HG03097 (cell line): ENCODE results near the gene GGTLC3.
A peak's percentile ranks its signal among the peaks of the same experiment; 100 is the strongest.
"Not testable (repeated sequence)": the region's sequence is repeated elsewhere in the genome, so short reads cannot be mapped to it uniquely, and the experiment has no call there.

Experiments used
- ATAC-seq: cut with Tn5 transposase; IDR thresholded peaks from one replicate; pipeline ENCODE4 v1.9.1; 2021; ENCODE audit not compliant: unreplicated experiment, low FRiP score

Gene GGTLC3

DNA sequence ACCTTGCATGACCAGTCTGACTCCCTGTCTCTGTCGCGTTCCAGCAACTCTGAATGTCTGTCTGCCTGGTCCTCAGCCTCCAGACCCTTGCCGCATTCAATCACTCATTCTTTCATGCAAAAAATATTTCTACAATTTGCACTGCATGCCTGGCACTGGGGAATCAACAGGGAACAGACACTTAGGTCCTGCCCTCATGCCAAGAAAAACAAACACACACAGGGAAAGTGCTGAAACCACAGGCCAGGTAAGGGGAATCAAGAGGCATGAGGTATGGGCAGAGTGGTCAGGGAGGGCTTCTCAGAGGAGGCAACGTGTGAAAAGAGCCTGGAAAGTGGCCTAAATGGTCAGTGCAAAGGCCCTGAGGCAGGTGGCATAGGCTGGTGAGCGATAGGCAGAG, at the start of gene GGTLC3:
Gene GGTLC3, minus strand, starts transcription at position 101 of the 400 bp plus-strand sequence. CDS start 264 bp downstream, outside the sequence.
- not testable (repeated sequence) for ATAC-seq

DNA sequence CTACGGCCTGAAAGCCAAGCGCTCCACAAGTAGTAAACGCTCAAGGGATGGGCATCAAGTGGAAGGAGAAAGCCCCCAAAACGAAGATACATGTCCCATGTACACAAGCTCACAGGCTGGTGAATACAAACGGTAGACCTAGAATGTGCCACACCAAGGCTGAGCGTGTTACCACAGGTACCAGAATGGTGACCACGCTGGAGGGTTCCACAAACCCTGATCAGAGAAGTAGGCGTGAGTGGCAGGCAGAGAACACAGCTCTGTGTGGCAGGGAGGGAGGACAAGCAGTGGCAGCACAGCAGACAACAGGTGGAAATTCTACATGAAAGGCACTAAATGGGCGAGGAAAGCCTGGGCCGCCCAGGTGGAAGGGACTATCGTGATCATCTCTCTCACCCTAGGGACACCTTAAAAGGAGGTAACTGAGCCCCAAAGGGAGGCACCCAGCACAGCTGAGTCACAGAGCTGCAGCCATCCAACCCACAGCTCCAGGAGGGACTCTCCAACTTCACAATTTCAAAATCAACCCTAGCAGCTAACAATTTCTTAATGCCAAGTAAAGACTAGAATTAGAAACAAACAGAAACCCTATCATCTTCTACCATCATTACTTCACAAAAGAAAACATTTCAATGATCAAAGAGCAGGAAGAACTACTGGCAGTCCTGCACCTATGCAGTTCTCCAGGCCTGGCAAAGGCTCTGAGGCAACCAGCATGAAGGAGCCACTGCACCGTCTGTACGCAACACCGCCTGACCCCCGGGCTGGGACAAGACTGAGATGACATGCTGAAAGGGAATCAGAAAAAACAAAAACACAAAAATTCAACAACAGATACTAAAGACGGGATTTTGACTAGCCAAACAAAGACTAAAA, 42.4 kb upstream of the GGTLC3 start:
- not testable (repeated sequence) for ATAC-seq

DNA sequence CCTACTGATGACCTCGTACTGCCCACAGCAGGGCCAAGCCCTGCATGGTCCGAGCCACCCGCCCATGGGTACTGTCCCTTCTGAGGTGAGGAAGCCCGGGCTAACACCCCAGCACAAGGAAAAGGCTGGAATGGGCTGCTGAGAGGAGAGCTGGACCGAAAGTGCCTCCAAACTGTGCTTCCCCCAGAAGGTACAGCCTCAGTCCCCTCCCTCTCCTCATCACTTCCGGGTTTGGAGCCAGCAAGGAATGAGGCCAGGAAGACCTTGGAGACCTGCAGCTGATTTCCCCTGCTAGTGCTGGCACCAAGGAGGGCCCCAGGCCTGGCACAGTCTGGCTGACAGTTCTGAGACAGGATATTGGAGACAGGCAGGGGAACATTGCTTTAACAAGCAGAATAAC, 41.0 kb upstream of the GGTLC3 start:
- not testable (repeated sequence) for ATAC-seq

DNA sequence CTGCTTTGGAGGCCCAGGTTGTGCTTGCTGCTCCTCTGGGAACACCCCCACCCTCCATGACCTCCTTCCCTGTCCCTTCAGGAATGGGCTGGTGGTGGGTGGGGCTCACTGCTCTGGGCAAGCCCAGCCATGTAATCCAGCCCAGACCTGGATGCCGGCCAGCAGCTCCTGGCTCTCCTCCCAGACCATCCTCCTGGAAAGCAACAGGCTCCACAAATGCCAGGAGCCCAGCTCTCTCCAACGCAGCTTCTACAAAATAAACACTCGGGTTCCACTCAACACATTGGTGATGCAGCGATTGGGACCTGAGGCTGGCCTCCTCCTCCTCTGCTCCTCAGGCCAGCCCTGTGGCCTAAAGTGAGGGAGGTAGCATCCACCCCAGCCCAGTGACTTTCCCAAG, 40.6 kb upstream of the GGTLC3 start:
- ATAC-seq = not testable (repeated sequence)

DNA sequence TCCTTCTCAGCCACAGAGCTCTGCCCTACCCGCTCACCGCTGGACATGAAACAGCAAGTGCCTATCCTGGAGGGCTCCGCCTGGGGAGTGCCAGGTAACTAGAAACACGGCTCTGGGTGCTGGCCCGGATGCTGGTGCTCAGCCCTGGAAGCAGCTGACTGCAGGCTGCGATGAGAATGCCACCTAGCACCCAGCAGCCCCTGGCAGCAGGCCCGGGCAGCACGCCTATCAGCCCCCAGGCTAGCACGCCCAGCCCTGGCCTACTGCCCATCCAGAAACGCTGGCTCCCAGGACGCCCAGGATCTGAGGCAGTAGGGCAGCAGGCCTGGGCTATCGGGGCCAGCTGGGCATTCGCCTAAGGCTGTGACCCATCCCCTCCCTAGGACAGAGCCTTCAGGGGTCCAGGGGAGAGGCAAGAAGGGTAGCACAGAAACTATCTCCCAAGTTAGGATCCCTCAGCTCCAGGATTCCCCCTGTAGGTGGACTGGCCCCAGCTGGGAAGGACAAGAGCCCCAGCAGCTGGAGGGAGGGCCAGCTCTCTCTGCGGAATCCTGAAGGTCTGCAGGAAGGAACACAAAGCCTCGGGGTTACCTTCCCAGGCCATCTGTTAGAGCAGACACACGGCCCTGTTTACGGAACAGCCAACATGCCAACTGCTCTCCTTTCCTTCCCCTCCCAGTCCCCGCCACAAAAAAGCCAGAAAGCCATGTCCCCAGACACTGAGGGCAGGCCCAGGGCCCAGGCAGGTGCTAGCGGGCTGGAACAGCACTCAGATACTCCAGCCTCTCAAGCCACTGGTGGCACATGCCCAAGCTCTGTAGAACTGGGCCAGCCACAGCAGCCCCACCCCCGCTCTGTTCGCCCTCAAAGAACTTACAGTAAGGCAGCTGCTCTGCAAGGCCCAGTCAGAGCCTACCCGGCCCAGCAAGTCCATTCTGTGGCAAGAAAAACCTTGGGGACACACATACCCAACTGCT, 36.6 kb upstream of the GGTLC3 start:
- not testable (repeated sequence) for ATAC-seq

DNA sequence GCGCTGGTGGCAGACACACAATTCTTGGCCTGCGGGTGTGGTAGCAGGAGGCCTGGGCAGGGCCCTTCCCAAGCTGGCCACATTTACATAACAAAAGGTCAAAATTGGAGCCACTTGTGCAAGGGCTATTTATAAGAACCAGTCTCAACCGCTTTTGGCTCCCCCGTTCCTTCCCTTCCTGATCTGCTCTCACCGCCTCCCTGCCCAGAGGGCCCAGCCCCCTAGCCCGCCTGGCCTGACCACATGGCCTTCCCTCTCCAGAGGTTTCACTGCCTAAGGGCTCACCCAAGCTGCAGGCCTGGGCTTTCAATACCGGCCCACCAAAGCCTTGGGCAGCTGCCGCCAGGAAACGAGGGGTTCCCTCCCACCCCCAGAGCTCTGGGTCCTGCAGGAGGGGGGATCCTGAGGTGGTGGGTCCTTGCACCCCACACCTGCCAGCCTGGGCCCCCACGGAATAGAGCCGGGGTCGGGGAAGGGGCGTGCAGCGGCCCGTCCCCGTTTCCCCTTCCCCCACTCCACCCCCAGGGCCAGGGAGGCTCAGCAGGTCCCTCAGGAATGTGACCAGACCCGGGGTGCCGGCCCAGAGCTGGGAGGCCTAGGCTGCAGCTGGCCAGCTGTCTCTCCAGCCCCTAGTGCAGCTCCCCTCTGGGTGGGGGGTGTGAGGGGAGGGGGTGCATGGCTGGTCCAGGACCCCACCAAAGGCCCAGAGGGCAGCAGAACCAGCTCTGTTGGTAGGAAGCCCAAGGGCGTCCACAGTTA, 35.1 kb upstream of the GGTLC3 start:
- ATAC-seq = not testable (repeated sequence)

DNA sequence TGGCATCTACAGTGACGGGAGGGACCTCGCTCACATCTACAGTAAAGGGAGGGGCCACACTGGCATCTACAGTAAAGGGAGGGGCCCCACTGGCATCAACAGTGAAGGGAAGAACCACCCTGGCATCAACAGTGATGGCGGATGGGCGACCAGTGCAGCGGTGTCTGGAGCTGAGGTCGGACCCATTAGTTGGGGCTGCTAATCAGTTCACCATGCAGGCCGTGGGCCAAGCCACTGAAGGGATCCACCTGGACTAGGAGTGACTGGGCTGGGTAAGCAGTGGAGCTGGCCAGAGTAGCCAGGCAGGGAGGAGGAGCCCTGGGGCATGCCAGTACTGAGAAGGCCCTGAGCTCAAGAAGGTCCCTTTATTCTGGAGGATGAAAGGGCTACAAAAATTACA, 33.1 kb upstream of the GGTLC3 start:
- ATAC-seq = not testable (repeated sequence)

DNA sequence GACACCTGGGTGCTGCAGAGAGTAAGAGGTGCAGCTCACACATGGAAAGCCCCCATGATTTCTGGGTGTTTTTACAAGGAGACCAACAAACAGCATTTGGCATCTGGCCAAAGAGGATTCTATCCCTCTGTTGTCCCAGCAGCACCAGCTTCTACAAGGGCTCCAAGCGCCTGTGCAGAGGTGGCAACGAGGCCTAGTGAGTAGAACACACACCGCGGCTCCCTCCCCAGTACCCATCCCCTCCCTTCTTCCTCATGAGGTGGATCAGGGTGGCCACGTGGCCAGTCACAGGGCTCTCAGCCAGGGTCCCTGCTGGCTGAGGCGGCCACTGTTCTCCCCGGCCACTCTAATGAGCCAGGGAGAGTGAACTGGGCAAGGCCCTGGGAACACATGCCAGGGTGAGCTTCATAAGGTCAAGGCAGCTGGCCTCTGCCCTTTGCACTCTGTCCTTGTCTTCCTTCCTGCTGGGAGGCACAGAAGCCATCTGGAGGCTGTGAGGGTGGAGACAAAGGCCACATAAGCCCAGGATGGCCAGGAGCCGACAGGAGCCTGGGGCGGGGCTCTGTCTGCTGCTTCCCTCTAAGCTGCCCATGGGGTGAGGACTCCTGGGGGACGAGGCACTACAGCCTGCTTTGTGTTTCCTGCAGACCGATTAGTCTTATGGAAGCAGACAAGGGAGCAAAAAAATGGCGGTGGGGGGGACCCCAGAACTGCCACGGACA, 31.7 kb upstream of the GGTLC3 start:
- not testable (repeated sequence) for ATAC-seq

DNA sequence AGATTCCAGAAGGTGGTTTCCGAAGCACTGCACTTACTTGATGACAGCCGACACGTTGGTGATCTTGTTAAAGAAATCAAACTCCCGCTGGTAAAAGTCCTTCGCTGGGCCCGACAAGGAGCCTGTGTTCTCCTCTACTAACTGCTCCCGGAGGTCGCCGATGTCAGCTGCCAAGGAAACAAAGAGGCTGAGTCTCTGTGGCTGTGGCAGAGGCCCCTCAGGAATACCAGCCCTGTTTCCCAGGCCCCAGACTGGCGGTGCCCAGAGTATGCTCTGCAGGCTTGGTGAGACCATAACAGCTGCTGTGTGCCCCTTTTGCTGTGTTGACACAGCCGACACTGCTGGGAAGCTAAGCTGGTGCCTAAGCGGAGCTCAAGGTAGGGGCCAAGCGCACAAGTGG, 26.7 kb upstream of the GGTLC3 start:
- ATAC-seq = not testable (repeated sequence)

DNA sequence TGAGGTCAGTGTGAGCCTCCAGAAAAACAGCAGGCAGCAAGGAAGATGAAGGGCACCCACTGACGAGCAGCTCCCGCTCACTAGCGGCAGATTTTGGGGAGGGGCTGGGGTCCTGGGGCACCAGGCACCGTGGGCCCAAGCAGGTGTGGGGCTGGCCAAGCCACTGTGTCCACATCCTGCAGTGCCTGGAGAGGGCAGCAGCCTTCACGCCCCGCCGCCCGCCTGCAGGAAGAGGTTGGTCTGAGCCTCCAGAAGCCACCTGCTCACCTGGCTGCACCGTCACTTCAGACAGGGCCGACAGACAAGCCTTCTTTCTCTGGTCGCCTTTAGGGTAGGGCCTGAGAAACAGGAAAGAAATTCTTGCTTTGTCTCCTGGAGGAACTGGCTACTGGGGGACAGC, 25.4 kb upstream of the GGTLC3 start:
- not testable (repeated sequence) for ATAC-seq

DNA sequence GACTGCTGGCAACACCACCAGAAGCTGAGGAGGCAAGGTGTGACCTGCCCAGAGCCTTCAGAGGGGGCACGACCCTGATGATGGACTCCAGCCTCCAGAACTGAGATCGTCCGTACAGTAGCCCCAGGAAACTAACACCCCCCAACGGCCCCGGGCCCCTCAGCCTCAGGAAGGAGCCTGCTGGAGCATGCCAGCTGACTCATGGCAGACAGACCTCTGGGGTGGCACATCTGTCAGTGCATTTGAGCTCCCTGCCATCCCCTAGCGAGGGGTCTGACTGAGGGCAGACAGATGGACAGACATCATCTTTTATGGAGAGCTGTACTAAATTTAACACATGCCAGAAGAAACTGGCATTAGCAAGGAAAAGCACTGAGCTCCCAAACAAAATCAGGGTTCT, 22.0 kb upstream of the GGTLC3 start:
- not testable (repeated sequence) for ATAC-seq

DNA sequence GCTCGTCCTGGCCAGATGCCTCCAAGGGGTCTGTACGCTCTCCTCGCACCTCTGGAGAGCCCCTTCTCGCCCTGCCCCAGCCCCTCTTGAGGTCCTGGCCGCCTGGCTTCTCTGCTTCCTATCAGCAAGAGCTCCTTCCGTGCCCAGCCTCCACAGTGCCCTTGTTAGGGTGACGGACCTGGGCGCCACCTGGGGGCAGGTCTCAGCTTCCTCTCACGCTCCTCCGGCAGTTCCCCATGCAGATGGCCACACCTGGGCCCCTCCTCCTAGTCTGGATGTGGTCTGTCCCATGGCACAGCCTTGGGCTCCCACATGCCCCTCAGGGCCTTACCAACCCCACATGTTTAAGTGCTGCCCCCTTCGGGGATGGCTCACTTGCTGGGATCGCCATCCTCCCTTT, 16.4 kb upstream of the GGTLC3 start:
- not testable (repeated sequence) for ATAC-seq

DNA sequence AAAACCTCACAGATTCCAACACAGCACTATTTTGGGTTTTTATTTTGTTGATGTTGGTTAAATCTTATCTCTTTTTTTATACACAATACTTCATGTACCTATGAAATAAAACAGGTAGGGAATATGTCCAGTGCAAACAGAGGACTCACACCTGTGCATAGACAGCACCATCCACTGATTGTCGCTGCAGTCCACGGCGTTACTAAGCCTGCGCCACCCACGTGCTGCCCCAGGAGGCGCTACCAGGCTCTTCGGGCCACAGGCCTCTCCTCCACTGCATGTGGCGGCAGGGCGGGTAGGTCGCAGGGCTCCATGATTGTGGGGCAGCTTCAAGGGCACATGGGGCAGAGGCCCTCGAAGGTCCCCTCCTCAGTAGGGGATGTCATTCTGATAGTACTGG, 15.7 kb upstream of the GGTLC3 start:
- ATAC-seq = not testable (repeated sequence)

DNA sequence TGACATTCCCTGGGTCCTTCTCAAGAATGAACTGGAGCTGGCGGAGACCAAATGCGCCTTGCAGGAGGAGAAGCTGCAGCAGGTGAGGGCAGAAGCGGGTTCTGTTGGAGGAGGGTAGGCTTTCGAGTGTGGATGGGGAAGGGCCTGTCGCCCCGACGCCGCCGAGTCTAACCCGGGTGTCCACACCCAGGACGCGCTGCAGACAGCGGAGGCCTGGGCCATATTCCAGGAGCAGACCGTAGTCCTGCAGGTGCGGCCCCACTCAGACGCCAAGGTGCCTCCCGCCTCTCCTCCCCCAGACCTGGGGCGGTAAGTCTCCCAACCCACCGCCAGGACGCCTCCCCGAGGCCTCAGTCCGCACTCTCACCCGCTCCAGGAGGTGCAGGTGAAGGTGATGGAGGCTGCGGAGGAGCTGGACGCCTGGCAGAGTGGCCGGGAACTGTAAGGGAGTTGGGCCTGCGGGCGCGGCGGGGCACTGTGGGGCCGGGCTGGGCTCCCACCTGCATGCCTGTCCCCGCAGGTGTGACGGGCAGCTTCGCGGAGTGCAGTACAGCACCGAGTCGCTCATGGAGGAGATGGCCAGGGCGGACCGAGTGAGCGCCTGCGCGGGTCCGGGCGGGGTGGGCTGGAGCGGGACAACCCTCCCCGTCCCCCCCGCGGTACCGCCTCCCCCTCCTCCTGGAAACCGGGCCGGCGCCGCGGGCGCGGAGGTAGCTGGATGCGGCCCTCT, 11.6 kb upstream of the GGTLC3 start:
- peak; percentile 10 for ATAC-seq

DNA sequence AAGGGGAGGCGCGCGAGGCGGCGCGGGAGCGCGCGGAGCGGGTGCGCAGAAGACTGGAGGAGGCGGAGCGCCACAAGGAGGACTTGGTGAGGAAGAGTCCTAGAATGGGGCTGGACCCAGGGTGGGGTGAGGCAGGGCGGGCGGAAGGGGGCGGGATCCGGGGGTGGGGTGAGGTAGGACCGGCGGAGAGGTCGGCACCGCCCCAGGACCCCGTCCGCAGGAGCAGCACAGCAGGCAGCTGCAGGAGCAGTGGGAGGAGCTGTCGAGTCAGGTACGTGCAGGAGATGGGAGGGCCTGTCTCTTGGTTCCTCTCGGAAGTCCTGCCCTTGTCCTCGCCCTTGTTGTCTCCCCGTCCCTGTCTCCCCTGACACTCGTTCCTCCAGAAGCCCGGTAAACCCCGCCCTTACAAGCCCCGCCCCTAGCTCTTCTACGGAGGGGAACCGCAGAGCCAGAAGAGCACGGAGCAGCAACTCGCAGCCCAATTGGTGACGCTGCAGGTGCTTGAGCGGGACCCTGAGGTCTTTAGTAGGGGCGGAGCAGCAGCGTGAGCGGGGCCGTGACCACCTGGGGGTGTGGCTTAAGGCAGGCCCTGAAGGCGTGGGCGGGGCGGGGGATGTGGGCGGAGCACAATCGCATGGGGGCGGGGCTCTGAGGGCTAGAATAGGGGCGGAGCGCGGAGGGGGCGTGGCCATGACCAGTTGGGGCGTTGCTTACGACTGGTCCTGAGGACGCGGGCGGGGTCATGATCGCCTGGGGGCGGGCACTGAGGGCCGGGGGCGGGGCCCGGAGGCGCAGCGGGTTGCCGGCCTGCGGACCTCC, 10.8 kb upstream of the GGTLC3 start:
- ATAC-seq = peak; percentile 74

DNA sequence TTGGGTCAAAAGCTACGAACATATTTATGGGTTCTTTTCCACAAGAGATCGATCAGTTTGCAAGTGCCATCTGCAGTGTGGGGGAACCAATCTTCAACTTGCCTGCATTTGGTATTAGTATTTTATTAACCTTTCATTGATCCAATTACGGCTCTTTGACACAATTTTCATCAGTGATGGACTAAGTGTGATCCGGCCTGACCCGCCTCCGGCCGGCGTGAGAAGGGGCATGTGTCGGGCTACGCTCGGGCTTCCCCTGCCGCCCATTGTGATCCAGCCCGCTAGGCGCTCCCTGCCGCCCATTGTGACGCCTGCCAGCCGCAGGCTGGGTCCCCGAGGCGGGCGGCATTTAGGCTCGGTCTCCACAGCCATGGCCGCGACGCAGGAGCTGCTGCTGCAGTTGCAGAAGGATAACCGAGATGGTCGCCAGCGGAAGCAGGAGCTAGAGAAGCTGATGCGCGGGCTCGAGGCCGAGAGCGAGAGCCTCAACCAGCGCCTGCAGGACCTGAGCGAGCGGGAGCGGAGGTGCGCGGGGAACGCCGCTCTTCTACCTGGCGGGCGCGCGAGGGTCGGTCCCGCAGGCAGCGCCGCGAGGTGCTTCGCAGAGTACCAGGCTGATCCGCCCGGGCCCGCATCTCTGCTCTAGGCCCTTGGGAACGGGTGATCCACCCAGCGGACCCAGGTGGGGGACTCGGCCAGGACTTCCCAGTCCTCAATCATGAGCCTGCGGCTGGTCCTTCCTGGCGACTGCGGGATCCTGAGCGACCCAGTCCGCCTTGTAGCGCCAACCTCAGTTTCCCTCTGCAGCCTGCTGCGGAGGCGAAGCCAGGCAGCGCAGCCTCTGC, 10.0 kb upstream of the GGTLC3 start, which contains the start of gene TMEM191B:
Gene TMEM191B, plus strand, starts transcription at position 51 of the 845 bp plus-strand sequence. Its CDS starts 179 bp downstream, at position 230.
- peak; percentile 10 for ATAC-seq

DNA sequence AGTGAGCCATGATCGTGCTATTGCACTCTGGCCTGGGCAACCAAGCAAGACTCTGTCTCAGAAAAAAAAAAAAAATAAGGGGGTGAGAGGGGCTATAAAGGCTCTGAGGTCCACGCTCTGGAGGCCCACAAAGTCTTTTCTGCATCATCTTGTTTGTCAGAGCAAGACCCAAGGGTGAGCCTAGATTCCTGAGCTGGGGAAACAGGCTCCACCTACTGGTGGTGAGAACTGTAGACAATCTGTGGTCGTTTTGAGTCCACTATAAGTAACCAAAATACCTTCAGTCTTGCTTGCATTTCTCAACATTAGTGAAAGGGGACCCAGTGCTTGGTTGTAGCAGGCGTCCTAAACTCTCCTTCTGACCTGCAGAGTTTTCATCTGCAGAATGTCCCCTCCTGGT, 5.4 kb upstream of the GGTLC3 start:
- not testable (repeated sequence) for ATAC-seq
